Stimulated activated CD8-positive, alpha-beta memory T cell treated with anti-CD3 and anti-CD28 coated beads, Interleukin-15, amount 100 ng/mL, for 4 hours (primary cell): ENCODE data around the gene DALRD3.

ENCODE experiments used
- DNase-seq, 2 donors: peaks; one replicate each; pipeline ENCODE4 v3.0.0-alpha.2; 2020; ENCODE audit warnings: low read depth in 2 of 2

DALRD3 gene, protein sequence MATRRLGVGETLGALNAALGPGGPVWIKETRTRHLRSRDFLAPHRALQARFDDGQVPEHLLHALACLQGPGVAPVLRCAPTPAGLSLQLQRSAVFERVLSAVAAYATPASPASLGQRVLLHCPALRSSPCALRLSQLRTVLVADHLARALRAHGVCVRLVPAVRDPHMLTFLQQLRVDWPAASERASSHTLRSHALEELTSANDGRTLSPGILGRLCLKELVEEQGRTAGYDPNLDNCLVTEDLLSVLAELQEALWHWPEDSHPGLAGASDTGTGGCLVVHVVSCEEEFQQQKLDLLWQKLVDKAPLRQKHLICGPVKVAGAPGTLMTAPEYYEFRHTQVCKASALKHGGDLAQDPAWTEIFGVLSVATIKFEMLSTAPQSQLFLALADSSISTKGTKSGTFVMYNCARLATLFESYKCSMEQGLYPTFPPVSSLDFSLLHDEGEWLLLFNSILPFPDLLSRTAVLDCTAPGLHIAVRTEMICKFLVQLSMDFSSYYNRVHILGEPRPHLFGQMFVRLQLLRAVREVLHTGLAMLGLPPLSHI

DNA sequence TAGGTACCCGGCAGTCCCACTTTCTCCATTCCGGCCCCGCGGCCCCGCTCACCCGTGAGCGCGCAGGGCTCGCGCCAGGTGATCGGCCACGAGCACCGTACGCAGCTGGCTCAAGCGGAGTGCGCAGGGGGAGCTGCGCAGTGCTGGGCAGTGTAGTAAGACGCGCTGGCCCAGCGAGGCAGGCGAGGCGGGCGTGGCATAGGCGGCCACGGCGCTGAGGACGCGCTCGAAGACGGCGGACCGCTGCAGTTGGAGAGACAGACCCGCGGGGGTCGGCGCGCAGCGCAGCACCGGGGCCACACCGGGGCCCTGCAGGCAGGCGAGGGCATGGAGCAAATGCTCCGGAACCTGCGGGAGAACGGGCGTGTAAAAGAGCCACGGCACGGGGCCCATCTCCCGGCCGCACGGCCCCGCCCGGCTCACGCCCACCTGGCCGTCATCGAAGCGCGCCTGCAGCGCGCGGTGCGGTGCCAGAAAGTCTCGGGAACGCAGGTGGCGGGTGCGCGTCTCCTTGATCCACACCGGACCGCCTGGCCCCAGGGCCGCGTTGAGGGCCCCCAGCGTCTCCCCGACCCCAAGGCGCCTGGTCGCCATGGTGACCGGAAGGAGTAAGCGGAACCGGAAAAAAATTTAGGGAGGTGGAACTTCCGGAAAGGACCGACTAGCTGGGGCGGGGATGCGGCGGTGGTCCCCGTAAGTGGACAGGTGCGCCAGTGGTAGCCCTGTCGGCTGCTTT is at the start of gene DALRD3:
DALRD3 (minus strand) TSS at position 610 of the 736 bp plus-strand sequence; CDS start at position 594, 16 bp downstream.
- no peak for DNase-seq

DNA sequence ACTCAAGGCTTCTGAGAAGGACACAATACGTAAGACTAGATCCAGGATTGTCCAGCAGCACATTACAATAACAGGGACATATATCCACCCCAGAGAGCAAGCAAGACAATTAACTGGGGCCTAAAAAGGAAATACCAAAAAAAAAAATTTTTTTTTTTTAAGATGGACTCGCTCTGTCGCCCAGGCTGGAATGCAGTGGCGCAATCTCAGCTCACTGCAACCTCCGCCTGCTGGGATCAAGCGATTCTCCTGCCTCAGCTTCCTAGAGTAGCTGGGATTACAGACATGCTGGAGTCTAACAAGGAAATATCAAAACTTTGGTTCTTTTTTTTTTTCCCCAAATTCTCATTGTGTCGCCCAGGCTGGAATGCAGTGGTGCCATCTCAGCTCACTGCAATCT is 39.6 kb upstream of the DALRD3 start:
- DNase-seq: no peak

DNA sequence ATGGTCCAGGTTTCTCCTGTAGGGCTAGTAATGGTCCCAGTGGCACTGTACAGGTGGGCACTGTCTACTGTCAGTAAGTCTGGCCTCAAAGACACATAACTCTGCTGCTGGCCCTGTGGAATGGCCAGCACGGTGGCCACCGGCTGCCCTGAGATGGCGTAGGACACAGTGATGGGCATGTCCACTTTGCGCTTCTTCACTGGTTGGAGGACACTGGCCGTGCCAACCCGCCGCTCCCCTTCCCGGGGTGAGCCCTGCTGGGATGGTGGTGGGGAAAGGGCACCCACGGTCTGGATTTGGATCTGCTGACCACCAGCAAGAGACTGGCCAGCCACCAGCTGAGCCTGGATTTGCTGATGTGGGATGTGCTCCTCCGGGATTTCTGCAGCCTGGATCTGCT is 38.9 kb upstream of the DALRD3 start:
- no peak for DNase-seq

DNA sequence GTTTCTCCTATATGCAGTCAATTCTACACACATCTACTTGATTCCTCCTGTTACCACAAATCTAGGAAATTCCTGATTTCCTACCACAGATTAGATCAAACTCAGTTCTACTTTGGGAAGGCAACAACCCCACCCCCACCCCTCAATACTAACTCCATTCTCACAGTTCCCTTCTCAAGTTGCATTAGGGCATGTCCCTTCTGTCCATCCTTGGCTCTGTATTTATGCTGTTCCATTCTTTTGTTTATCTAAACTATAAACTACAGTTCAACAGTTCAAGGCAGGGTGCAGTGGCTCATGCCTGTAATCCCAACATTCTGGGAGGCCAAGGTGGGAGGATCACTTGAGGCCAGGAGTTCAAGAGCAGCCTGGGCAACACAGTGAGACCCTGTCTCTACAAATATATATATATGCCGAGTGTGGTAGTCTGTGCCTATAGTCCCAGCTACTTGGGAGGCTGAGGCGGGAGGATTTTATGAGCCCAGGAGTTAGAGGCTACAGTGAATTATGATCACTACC is 36.0 kb upstream of the DALRD3 start:
- no peak for DNase-seq

DNA sequence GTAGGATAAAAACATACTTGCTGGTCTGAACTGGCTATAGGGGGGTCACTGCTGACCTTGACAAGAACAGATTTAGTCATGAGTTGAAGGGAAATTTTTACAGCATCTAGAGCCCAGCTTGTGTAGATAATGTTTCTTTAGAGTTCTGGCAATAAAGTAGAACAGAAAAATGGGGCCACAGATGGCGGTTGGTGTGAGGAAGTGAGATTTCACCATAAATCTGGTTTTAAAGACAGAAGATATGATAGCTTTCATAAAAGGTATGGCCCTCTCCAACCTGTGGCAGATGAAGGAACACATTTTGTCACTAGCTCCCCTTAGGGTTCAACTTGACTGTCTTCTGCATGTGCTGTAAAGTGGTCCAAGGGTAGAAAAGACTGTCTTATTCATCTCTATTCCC is 35.2 kb upstream of the DALRD3 start:
- no peak for DNase-seq

DNA sequence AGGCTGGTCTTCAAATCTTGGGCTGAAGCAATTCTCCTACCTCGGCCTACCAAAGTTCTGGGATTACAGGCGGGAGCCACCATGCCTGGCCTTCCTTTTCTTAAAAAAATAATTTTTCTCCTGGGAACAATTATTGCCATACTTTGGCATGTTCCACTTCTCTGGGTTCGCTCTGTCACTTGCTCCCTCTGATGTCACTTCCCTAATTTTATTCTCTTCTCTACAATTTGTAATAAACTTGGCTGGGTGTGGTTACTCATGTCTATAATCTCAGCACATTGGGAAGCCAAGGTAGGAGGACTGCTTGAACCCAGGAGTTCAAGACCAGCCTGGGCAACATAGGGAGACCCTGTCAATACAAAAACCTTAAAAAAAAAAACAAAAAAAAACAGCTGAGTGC is 16.9 kb upstream of the DALRD3 start:
- DNase-seq: no peak

DNA sequence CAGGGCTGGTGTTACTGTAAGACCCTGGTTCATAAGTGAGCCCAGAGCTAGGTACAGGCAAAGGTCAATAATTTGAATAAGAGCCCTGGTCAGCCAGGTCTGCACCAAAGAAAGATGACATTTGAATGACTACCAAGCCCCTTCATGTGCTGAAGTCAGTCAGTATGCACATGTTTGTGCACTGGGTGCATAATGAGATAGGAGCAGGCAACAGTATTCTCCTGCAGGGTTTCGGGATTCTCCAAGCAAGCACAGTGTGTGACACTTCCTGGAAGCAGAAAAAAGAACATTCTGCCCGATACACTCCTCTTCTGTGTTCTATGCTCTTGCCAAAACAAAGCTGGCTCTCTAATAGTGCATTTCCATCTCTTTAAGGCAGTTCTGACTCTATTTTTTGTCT is 16.3 kb upstream of the DALRD3 start:
- no peak for DNase-seq

DNA sequence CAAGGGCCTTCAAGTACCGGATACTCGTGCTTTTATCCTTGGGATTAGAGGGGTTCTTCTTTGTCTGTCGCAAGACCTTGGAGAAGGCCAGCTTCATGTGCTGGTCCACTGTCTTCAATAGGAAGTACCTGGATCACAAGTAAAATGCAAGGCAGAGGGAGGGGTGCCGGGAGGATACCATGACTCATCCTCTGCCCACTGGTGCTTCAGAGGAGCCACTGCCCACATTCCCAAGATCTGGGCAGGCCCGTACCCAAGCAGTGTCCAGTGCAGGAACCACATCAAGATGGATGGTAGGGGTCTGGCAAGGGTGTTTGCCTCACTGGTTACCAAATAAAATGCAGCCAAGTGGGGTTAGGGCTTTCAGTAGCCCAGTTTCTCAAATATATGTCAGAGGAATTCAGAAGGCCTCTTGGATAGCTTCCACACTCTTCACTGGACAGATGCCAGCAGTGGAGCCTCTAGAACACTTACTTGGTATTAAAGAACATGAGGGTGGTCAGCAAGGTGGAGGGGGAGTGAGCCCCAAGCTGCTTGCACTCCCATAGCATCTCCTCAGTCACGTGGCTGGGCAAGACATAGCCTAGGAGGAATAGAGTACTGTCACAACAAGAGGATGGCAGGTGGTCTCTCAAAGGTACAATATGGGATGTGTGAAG is 14.4 kb upstream of the DALRD3 start:
- no peak for DNase-seq

DNA sequence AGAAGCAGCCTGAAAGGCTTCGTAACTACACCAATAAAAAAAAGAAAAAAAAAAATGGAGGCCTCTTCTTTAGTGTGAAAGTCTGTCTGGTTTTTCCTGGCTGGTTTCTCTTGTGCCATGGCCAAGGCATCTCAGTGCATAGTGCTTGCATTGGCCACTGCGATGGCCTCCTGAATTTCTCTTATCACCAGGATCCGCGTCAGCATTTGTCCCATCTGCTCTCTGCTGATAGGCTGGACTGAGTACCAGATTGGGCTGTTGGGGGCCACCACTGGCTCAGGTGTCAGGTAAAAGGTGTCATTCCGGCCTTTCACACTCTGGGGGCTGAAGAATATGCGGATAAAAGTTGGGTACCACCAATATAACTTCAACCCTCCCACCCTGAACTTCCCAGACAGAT is 11.9 kb upstream of the DALRD3 start:
- no peak for DNase-seq

DNA sequence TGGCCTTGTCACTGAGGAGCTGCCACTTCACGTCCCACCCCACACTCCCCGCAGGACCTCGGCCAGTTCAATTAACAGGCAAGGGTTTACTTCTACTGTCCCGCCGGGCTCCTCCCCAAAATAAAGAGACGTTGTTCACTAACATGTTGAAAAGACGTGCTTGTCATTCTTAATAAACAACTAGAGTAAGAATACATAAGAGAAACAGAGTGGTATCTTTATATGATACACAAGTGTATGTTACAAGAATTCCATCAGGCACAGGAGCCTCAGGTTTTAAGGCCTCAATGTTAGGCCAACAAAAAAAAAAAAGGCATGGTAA is 11.1 kb upstream of the DALRD3 start:
- DNase-seq: no peak

DNA sequence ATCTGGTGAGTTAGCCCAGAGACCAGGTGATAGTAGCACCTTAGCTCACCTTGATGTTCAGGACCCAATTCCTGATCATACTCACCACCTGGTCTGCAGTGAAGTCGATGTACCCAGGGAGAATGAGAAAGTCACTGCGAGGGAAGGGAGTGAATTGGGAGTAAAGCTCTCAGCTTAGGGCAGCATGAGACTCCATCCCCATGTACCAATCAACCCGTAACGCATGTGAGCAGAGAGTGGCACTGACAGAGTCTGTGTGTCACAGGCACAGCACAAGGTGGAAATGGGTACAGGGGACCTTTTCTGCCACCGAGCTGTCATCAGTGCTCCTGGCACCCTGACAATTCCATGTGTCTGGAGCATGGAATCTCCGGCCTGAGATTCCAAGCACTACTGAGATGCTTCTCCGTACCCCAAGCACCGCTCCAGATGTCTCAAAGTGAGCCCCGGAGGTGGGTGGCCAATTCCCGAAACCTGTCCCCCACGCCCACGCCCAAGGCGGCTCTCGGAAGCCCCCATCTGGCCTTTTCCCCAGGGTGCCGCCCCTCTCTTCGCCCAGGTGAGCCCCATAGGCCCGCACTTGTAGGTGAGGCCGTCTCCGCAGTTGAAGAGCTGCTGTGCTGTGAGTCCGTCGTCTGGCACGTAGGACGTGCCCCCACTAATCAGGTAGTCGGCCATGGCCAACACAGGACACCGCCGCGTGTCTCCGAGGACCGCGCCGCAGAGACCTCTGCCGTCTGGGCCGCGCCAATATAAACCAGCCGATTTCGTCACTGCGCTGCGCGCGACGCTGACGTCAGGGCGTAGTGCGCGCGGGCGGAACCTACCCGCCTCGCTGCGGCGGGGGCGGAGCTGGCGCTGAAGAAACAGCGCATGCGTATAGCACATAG is 10.5 kb upstream of the DALRD3 start, which contains the start of gene IMPDH2:
IMPDH2 (minus strand) TSS at position 726 of the 890 bp plus-strand sequence; CDS start at position 678, 48 bp downstream.
- DNase-seq: peak; percentile 86 to 89

DNA sequence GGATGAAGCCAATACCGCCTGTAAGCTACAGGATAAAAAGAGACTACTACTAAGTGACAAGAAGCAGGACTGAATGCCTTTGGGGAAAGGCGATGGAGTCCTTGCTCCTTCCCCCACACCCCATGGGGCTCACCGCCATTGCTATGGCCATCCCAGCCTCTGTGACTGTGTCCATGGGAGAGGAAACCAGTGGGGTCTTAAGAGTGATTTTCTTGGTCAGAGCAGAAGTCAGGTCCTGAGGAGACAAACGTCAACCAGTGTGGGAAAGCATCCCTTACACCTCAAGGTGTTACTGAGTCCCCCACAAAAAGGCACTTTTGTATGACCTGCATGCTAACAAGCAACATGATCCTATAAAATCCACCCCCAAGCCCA is 9.9 kb upstream of the DALRD3 start:
- DNase-seq: no peak

DNA sequence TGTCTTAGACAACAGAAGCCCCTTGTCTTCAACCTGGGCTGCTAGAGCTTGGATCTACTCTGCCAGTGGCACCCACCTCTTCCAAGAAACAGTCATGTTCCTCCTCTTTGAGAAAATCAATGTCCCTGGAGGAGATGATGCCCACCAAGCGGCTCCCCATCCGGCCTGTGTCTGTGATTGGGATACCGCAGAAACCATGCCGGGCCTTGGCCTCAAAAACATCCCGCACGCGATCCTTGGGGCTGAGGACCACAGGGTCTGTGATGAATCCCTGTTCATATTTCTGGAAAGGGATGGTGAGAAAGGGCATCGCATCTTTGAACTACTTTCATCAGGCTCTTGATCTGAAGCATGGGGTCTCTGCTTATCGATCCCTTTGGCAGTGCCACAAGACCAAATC is 9.3 kb upstream of the DALRD3 start:
- no peak for DNase-seq

DNA sequence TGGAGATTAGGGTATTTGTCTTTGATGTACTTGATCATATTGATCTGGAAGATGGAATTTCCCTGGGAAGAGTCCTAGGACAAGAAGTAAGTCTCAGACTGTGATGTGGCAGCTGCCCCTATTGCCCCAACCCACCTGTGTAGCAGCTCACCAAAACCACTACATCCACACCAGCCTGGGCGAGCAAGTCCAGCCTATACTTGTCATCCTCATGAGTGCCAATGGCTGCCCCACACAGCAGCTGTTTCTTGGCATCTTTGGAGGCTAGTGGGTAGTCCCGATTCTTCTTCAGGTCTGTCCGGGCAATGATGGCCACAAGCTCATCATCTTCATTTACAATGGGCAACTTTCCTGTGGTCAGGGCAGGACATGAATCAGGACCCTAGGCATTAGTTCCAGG is 8.2 kb upstream of the DALRD3 start:
- no peak for DNase-seq

DNA sequence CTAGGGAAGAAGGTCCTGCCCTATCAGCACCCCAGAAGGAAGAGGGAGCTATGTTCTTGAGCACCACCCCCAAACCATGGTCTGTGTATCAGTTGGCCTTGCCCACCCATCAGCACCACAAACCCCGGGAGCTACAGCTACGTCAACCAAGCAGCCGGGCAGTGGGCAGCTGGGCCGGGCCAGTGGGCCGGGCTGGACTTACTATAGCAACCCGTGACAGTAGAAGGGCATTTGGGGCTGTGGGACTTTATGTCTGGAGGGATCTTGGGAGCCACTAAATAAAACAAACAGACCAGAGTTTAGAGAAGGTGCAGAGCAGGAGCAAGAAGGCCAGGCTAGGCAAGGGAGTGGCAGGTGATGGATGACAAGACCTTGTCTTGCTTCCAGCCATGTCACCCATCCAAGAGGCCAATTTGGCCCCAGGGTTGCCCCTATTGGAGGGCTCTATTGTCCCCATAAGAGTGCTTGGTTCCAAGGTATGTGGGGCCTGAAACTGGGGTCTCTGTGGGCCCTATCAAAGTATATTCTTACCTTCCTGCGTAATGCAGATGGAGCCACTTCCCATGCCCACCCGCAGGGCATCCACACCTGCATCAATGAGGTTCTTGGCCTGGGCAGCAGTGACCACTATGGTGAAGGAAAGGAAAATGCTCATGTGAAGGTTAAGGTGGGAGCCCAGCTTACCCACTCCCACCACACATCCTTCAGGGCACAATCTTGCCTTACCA is 7.6 kb upstream of the DALRD3 start:
- no peak for DNase-seq

DNA sequence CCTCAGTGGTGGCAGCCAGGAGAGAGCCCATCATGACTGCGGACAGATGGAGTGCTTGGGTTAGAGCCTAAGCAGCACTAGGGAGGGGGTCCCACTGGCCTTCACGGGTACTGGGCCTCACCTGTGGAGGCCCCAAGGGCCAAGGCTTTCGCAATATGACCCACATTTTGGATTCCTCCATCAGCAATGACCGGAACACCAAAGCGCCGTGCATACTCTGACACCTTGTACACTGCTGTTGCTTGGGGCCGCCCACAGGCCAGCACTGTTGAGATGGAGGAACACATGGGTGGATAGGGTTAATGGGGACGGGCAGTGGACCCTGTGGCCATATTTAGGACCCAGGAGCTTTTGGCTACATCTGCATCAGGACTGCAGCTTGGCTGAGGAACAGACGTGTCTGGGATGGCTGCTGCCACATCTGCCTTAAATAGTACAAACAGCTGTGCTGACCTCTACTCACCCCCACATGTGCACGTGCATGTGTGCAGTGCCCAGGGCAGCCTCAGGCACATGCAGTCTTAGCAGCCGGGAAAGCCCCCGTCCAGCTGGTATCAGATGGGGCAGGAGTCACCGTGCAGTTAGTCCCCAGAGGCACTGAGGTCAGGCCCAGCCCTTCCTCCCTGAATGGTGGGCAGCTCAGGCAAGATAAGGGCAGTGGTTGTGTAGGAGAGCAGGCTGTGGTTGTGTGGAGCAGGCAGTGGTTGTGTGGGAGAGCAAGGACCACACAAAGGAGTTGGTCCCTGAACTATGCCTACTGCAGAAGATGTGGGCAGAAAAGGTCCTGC is 6.8 kb upstream of the DALRD3 start:
- DNase-seq: no peak

DNA sequence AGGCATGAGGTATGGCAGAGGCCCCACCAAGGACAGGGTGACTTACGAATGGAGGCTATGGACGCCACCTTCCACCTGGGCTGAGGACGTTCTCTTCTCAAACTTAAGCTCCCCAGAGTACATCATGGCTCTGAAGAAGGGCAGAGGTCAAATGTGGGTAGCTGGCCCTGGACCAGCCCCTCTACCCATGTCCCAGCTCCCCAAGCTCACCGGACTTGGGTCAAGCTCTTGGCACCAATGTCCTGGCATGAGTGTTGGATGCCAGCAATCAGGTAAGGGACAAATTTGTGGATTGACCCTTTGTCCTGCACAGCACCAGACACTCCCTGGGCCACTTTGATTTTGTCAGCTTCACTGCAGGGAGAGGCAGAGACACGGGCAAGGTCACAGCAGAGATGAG is 6.1 kb upstream of the DALRD3 start:
- no peak for DNase-seq

DNA sequence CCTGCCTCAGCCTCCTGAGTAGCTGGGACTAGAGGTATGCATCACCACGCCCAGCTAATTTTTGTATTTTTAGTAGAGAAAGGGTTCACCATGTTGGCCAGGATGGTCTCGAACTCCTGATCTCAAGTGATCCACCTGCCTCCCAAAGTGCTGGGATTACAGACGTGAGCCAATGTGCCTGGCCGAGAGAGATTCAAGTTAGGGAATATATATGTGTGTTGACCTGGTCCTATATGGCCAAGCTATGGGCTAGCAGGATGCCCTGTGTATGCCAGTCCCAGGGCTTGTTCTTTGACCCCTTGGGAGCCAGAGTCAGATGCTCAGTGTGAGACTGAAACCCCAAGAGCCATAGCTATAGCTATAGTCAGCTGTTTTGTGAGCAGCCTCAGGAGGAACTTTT is 5.4 kb upstream of the DALRD3 start:
- DNase-seq: no peak

DNA sequence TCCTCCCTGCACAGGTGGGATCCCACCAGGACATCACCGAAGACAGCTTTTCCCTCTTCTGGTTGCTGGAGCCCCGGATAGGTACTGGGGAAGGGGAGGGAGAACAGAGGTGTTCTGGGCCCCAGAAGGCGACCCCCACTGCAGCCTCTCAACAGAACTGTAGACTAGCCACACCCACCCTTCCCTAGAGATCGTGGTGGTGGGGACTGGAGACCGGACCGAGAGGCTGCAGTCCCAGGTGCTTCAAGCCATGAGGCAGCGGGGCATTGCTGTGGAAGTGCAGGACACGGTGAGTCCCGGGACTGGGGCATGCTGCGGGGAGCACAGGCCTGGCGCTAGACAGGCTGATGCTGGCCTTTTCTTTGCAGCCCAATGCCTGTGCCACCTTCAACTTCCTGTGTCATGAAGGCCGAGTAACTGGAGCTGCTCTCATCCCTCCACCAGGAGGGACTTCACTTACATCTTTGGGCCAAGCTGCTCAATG is 4.3 kb upstream of the DALRD3 start:
- DNase-seq: no peak
